Mesothelial cell of epicardium (in vitro differentiated cells): ENCODE results near the gene EFCAB6. TPM values are rescaled to one million over a fixed set of nuclear protein-coding genes. Genes with fewer than 3 reads are reported as not detected.

Source experiments
- DNase-seq, 2 experiments: peaks; one replicate each; pipeline ENCODE4 v3.0.0; 2021; ENCODE audit warnings: low spot score in 2 of 2; ENCODE audit not compliant: unreplicated experiment in 2 of 2
- H3K27ac Mint-ChIP-seq: 2 replicates; pipeline ENCODE4 v1.8.0; 2021; ENCODE audit warnings: mixed read lengths
- H3K27me3 Mint-ChIP-seq: 2 replicates; pipeline ENCODE4 v1.8.0; 2021; ENCODE audit warnings: low read depth, mixed read lengths
- H3K36me3 Mint-ChIP-seq: 2 replicates; pipeline ENCODE4 v1.8.0; 2021; ENCODE audit warnings: mixed read lengths
- H3K4me1 Mint-ChIP-seq: 2 replicates; pipeline ENCODE4 v1.8.0; 2021; ENCODE audit warnings: mixed read lengths
- H3K4me3 Mint-ChIP-seq: 2 replicates; pipeline ENCODE4 v1.8.0; 2021; ENCODE audit warnings: mild to moderate bottlenecking, moderate library complexity, mixed read lengths
- H3K9me3 Mint-ChIP-seq: 2 replicates; pipeline ENCODE4 v1.8.0; 2021; ENCODE audit warnings: mixed read lengths
- CTCF ChIP-seq: fragments of 200-600 bp; sonication (generic); IDR thresholded peaks from one replicate; pipeline ENCODE4 v1.5.0; 2021; ENCODE audit warnings: antibody characterized with exemption; ENCODE audit not compliant: unreplicated experiment
- total RNA-seq: library from RNA; stranded (reverse); gene quantifications from 3 replicates; pipeline ENCODE4 v1.2.1, GENCODE V29; 2021

EFCAB6 gene
- total RNA-seq, 1 donor from 2014 or later: 2.6 TPM

GRCh38 chr22:43582394-43582793 lies 229.7 kb downstream of the EFCAB6 start:
- Mint-ChIP-seq H3K27me3 (peaks cover 3% of the 10 kb centered on the region), H3K9me3 (peaks cover 49% of the 10 kb centered on the region), H3K27ac (no peak overlapping the region), H3K36me3 (peaks cover 2% of the 10 kb centered on the region), H3K4me3 (no peak overlapping the region), H3K4me1 (no peaks in the 10 kb centered on the region)
- TF ChIP-seq CTCF: no peak
- DNase-seq: no peak

- Mint-ChIP-seq H3K4me3 (no peak overlapping the region), H3K27me3 (peaks cover 15% of the 10 kb centered on the region)
Measured at GRCh38 chr22:43580271-43580750, 231.8 kb downstream of the EFCAB6 start.

GRCh38 chr22:43574738-43575137 lies 237.4 kb downstream of the EFCAB6 start:
- no peak overlapping the region for H3K27ac Mint-ChIP-seq
- no peaks in the 10 kb centered on the region for H3K36me3 Mint-ChIP-seq
- no peaks in the 10 kb centered on the region for H3K9me3 Mint-ChIP-seq
- no peak for DNase-seq
- H3K4me3 Mint-ChIP-seq: no peak overlapping the region
- TF ChIP-seq CTCF: no peak
- no peaks in the 10 kb centered on the region for H3K4me1 Mint-ChIP-seq
- H3K27me3 Mint-ChIP-seq: peaks cover 50% of the 10 kb centered on the region

More at GRCh38 chr22:43580271-43580750, 231.8 kb downstream of the EFCAB6 start:
- no peak for DNase-seq
- H3K4me1 Mint-ChIP-seq: no peaks in the 10 kb centered on the region
- no peak overlapping the region for H3K27ac Mint-ChIP-seq
- H3K9me3 Mint-ChIP-seq: peaks cover 30% of the 10 kb centered on the region
- H3K36me3 Mint-ChIP-seq: peaks cover 2% of the 10 kb centered on the region
- TF ChIP-seq CTCF: no peak

- Mint-ChIP-seq H3K27ac (no peak overlapping the region), H3K4me1 (no peaks in the 10 kb centered on the region), H3K36me3 (no peaks in the 10 kb centered on the region), H3K9me3 (no peaks in the 10 kb centered on the region), H3K4me3 (no peak overlapping the region), H3K27me3 (peaks cover 57% of the 10 kb centered on the region)
- no peak for TF ChIP-seq CTCF
- DNase-seq: no peak
Measured at GRCh38 chr22:43572710-43573109, 239.4 kb downstream of the EFCAB6 start.

GRCh38 chr22:43571181-43571580 lies 240.9 kb downstream of the EFCAB6 start:
- no peak overlapping the region for H3K27ac Mint-ChIP-seq
- no peaks in the 10 kb centered on the region for H3K36me3 Mint-ChIP-seq
- DNase-seq: no peak
- no peaks in the 10 kb centered on the region for H3K4me1 Mint-ChIP-seq
- no peak overlapping the region for H3K4me3 Mint-ChIP-seq
- H3K27me3 Mint-ChIP-seq: peaks cover 50% of the 10 kb centered on the region
- no peaks in the 10 kb centered on the region for H3K9me3 Mint-ChIP-seq
- TF ChIP-seq CTCF: no peak
